Activated naive CD4-positive, alpha-beta T cell treated with anti-CD3 and anti-CD28 coated beads, Interleukin-2, amount 10 ng/mL, durations not matched to agents 7 days and 5 days (primary cell): ENCODE results near the gene GPATCH8.
A peak's percentile ranks its signal among the peaks of the same experiment; 100 is the strongest.
"Not testable (repeated sequence)": the region's sequence is repeated elsewhere in the genome, so short reads cannot be mapped to it uniquely, and the experiment has no call there.

Source experiments
- CTCF ChIA-PET: fragments of 350-600 bp; sonication (Branson Sonifier 250); formaldehyde crosslinking; loops from one replicate; lab custom pipeline; 2021; ENCODE audit warnings: antibody characterized with exemption; lab: Charles Lee
- DNase-seq: peaks from one replicate; pipeline ENCODE4 v3.0.0-alpha.2; 2020
- H3K27ac Mint-ChIP-seq: one replicate; pipeline ENCODE4 v1.8.0; 2021; ENCODE audit warnings: mild to moderate bottlenecking, moderate library complexity, mixed read lengths
- H3K27me3 Mint-ChIP-seq: one replicate; pipeline ENCODE4 v1.8.0; 2021; ENCODE audit warnings: mild to moderate bottlenecking, mixed read lengths
- H3K36me3 Mint-ChIP-seq: one replicate; pipeline ENCODE4 v1.8.0; 2021; ENCODE audit warnings: mixed read lengths
- H3K4me1 Mint-ChIP-seq: one replicate; pipeline ENCODE4 v1.8.0; 2021; ENCODE audit warnings: mixed read lengths
- H3K4me3 Mint-ChIP-seq: one replicate; pipeline ENCODE4 v1.8.0; 2021; ENCODE audit warnings: mild to moderate bottlenecking, moderate library complexity, mixed read lengths
- H3K9me3 Mint-ChIP-seq: one replicate; pipeline ENCODE4 v1.8.0; 2021; ENCODE audit warnings: mixed read lengths

Gene GPATCH8

GRCh38 chr17:44375196-44376017, 127.8 kb downstream of the GPATCH8 start:
- Mint-ChIP-seq H3K4me3 (no peak overlapping the region), H3K27me3 (peaks cover 61% of the 10 kb centered on the region), H3K9me3 (no peaks in the 10 kb centered on the region), H3K27ac (no peak overlapping the region), H3K4me1 (no peaks in the 10 kb centered on the region), H3K36me3 (no peaks in the 10 kb centered on the region)
- CTCF ChIA-PET = interaction anchor here (0.5 to 2.3 kb wide), 8 partner anchors 8 to 465 kb away, joined by 3 to 7 read pairs (median 3); partner anchors contain the start of genes FAM171A2 and ITGA2B
- no peak for DNase-seq

DNA sequence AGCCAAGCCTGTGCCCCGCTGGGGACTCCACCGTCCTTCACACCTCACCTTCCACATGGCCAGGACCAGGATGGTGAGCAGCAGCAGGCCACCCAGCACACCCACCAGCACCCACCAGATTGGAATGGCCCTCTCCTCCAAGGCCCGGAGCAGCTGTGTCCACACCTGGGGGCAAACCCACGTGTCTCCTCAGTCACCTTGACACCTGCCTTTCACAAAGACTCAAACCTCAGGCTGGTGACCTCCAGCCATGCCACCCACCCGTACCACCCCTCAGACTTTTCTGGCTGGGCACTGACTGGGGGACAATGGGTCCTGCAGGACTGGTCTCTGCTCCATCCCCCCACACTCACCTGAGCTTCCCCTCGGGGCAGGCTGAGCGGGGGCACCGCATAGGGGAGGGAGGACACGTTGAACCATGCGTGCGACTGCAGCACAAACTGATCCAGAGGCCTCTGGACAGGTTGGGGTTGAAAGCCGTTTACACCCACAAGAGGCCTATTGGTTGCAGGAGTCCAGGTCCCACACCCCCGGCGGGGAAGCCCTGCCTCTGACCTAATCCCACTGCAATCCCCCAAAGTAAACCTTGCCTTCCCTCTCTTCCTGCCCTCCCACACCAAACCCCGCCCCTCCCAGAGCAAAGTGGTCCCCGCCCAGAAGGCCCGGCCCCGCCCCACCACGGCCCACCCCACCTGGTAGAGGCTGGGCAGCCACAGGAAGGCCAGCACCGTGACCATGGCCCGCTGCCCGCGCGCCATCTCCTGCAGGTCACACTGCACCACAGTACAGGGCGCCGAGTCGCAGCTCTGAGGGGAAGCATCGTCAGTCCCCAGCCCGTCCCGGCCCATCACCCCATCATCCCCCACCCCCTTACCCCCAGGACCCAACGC, 128.7 kb downstream of the GPATCH8 start:
- no peak for DNase-seq
- peaks cover 63% of the 10 kb centered on the region for H3K27me3 Mint-ChIP-seq
- CTCF ChIA-PET = interaction anchor here (1.3 kb wide), 1 partner anchor 11 kb away, joined by 3 read pairs; the partner anchor contains the start of gene FAM171A2
- peaks cover 2% of the 10 kb centered on the region for H3K4me1 Mint-ChIP-seq
- H3K36me3 Mint-ChIP-seq = no peaks in the 10 kb centered on the region
- no peak overlapping the region for H3K27ac Mint-ChIP-seq
- no peak overlapping the region for H3K4me3 Mint-ChIP-seq
- H3K9me3 Mint-ChIP-seq = no peaks in the 10 kb centered on the region

DNA sequence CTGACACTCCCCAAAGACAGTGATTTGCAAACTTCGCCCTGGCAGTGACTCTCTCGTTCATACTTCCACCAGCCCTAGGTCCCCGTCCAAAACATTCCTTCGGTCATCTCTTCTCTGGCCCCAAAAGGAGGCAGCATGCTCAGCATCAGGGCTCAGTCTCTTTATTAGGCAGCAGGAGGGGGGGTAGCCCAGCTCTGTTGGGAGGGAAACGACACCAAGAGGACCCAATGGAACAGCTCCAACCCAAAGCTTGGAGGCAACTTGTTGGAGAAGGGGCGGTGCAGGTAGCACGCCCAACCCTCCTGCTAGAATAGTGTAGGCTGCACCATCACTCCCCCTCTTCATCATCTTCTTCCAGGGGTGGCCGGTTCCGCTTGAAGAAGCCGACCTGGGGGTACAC, 131.2 kb downstream of the GPATCH8 start:
- Mint-ChIP-seq H3K36me3 (no peaks in the 10 kb centered on the region), H3K27ac (no peak overlapping the region), H3K4me3 (no peak overlapping the region), H3K9me3 (no peaks in the 10 kb centered on the region), H3K4me1 (peaks cover 6% of the 10 kb centered on the region), H3K27me3 (peaks cover 66% of the 10 kb centered on the region)
- CTCF ChIA-PET = interaction anchor here (0.9 kb wide), 1 partner anchor 29 kb away, joined by 3 read pairs; no protein-coding TSS in a partner anchor
- DNase-seq = no peak

DNA sequence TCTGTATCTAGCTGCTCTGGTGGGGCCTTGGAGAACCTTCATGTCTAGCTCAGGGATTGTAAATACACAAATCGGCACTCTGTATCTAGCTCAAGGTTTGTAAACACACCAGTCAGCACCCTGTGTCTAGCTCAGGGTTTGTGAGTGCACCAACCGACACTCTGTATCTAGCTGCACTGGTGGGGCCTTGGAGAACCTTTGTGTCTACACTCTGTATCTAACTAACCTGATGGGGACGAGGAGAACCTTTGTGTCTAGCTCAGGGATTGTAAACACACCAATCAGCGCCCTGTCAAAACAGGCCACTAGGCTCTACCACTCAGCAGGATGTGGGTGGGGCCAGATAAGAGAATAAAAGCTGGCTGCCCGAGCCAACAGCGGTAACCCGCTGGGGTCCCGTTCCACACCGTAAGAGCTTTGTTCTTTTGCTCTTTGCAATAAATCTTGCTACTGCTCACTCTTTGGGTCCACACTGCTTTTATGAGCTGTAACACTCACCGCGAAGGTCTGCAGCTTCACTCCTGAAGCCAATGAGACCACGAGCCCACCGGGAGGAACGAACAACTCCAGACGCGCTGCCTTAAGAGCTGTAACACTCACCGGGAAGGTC, 133.7 kb downstream of the GPATCH8 start:
- not testable (repeated sequence) for H3K4me1 Mint-ChIP-seq, H3K36me3 Mint-ChIP-seq, H3K4me3 Mint-ChIP-seq, H3K9me3 Mint-ChIP-seq, H3K27ac Mint-ChIP-seq
- peak; percentile 44 for DNase-seq
- peaks cover 70% of the 10 kb centered on the region for H3K27me3 Mint-ChIP-seq
- CTCF ChIA-PET = interaction anchor here (0.6 to 2.3 kb wide), 5 partner anchors 51 to 160 kb away, joined by 3 to 9 read pairs (median 4); no protein-coding TSS in a partner anchor

- not testable (repeated sequence) for H3K36me3 Mint-ChIP-seq, DNase-seq, H3K9me3 Mint-ChIP-seq, H3K4me1 Mint-ChIP-seq, H3K27ac Mint-ChIP-seq, H3K4me3 Mint-ChIP-seq
- H3K27me3 Mint-ChIP-seq = peaks cover 71% of the 10 kb centered on the region
- CTCF ChIA-PET = interaction anchor here (0.6 to 1.9 kb wide), 4 partner anchors 8 to 154 kb away, joined by 3 to 7 read pairs (median 5); no protein-coding TSS in a partner anchor
Measured at GRCh38 chr17:44368391-44369243, 134.6 kb downstream of the GPATCH8 start.

- Mint-ChIP-seq H3K4me3 (no peak overlapping the region), H3K9me3 (no peaks in the 10 kb centered on the region), H3K27me3 (peaks cover 78% of the 10 kb centered on the region), H3K36me3 (no peaks in the 10 kb centered on the region), H3K4me1 (peaks cover 8% of the 10 kb centered on the region), H3K27ac (no peak overlapping the region)
- no peak for DNase-seq
- CTCF ChIA-PET = interaction anchor here (1.8 to 1.9 kb wide), 3 partner anchors 9 to 12 kb away, joined by 4 to 7 read pairs (median 7); no protein-coding TSS in a partner anchor
Measured at GRCh38 chr17:44367231-44367979, 135.8 kb downstream of the GPATCH8 start.

DNA sequence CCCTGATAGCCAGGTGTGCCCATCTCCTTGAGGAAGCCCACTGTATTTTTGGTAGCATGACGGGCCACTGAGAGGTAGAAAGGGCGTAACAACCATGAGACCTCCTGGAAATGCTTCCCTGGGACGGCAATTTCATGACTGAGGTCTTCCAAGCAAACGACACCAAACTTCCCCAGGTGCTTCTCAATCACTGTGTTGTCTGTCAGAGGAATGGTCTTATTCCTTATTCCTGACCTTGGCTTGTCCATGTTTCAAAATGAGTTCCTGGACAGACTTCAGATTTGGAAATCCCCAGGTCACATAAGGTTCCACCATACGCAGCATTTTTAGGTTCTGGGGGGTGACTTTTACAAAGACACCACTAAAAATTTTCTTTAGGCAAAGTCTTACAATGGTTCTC, 138.2 kb downstream of the GPATCH8 start:
- H3K9me3 Mint-ChIP-seq, H3K27ac Mint-ChIP-seq, H3K36me3 Mint-ChIP-seq, DNase-seq, H3K4me1 Mint-ChIP-seq, H3K4me3 Mint-ChIP-seq: not testable (repeated sequence)
- CTCF ChIA-PET = interaction anchor here (1.1 kb wide), 1 partner anchor 12 kb away, joined by 4 read pairs; no protein-coding TSS in a partner anchor
- H3K27me3 Mint-ChIP-seq = peaks cover 84% of the 10 kb centered on the region

DNA sequence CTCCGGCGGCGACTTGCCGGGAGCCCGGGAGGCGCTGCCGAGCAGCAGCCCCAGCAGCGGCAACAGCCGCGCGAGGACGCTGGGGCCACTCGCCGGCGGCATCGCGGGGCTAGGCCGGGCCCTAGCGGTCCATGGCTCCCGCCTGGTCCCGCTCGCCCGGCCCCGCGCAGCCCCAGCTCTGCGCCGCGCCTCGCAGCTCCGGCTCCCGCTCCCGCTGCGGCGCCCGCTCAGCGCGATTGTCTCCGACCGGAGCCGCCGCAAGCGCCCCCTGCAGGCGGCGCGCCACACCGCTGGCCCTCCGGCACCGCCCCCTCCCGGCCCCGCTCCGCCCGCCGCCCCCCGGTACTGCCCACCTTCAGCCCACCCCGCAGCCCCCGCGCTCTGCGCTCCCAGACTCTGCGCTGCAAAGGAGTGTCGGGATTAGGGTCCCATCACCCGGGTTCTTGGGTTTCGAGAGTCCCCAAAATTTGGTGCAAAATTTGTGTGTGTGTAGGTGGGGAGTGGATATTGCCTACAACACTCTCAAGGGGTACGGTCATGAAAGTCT, 139.5 kb downstream of the GPATCH8 start, which contains the start of gene FAM171A2:
Gene FAM171A2, minus strand, starts transcription at position 241 of the 547 bp plus-strand sequence. Its CDS starts 139 bp downstream, at position 102.
- peak; percentile 74 for DNase-seq
- H3K9me3 Mint-ChIP-seq = no peaks in the 10 kb centered on the region
- H3K36me3 Mint-ChIP-seq = no peaks in the 10 kb centered on the region
- no peak within 1 kb of the TSS for H3K27ac Mint-ChIP-seq
- H3K4me3 Mint-ChIP-seq = peak within 1 kb of the TSS; percentile 76
- H3K4me1 Mint-ChIP-seq = peaks cover 2% of the 10 kb centered on the region
- CTCF ChIA-PET = interaction anchor here (0.7 to 5.1 kb wide), 6 partner anchors 9 to 152 kb away, joined by 3 to 34 read pairs (median 4); no protein-coding TSS in a partner anchor
- peaks cover 89% of the 10 kb centered on the region for H3K27me3 Mint-ChIP-seq

DNA sequence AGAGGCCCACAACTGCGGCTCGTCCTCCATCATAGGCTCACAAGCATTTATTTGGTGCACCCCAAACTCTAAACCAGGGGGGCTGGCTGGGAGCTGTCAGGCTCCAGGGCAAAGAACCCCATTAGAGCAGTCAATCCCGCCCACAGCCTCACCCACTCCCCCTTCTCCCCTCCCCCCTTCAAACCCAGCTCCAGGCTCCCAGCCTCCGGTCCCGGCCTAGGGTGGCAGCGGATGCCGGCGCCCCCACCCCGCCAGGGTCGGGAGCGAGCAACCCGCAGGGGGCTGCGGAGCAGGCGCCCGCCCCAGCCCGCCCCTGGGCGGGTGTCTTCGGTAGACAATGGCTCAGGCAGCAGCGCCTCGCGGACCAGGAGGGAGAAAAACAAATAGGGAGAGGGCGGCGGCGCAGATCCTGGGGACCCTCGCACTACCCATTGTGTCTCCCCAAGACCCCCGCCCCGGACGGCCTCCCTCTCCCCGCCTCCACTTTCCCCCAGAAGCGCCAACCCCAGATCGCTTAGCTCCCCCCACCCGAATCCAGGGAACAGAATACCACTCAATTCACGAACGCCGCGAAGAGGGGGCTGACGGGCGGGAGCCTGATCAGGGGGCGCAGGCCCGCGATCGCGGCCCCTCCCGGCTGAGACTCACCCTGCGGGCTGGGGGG, 140.1 kb downstream of the GPATCH8 start:
- H3K4me1 Mint-ChIP-seq = peaks cover 2% of the 10 kb centered on the region
- no peak overlapping the region for H3K27ac Mint-ChIP-seq
- H3K27me3 Mint-ChIP-seq = peaks cover 95% of the 10 kb centered on the region
- CTCF ChIA-PET = interaction anchor here (0.7 to 5.1 kb wide), 8 partner anchors 8 to 153 kb away, joined by 3 to 34 read pairs (median 3); no protein-coding TSS in a partner anchor
- H3K36me3 Mint-ChIP-seq = no peaks in the 10 kb centered on the region
- DNase-seq = peak; percentile 52
- H3K9me3 Mint-ChIP-seq = no peaks in the 10 kb centered on the region
- peak overlapping the region; percentile 66 for H3K4me3 Mint-ChIP-seq

DNA sequence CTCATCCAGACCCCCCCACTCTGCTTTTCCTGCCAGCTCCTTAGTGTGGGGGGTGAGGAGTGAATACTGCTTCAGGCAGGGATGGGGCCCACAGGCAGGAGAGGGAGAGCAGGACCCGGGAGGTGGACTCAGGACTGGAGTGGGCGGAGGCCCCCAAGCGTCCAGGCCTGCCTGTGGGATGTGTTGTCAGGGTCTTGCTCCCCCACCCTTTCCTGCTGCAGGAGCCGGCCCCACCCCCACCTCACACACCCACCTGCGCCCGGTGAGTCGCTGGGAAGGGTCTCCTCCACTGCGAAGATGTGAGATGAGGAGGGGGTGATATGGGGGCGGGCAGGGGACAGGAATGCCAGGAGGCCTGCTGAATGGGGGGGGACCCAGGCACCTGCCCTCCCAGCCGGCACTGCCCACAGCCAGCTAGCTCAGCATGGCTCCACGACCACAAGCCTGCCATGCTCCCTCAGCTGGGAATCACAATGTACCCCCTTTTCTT, 140.7 kb downstream of the GPATCH8 start:
- Mint-ChIP-seq H3K36me3 (no peaks in the 10 kb centered on the region), H3K4me3 (peak overlapping the region; percentile 14), H3K27me3 (peaks cover 93% of the 10 kb centered on the region)

More for the DNA sequence above, 140.7 kb downstream of the GPATCH8 start:
- Mint-ChIP-seq H3K9me3 (no peaks in the 10 kb centered on the region), H3K27ac (no peak overlapping the region), H3K4me1 (peaks cover 2% of the 10 kb centered on the region)
- CTCF ChIA-PET = interaction anchor here (0.6 to 5.1 kb wide), 6 partner anchors 8 to 152 kb away, joined by 3 to 34 read pairs (median 4); no protein-coding TSS in a partner anchor
- DNase-seq = no peak
